ENCODE measurements around the gene PLCL1.

Gene PLCL1

DNA sequence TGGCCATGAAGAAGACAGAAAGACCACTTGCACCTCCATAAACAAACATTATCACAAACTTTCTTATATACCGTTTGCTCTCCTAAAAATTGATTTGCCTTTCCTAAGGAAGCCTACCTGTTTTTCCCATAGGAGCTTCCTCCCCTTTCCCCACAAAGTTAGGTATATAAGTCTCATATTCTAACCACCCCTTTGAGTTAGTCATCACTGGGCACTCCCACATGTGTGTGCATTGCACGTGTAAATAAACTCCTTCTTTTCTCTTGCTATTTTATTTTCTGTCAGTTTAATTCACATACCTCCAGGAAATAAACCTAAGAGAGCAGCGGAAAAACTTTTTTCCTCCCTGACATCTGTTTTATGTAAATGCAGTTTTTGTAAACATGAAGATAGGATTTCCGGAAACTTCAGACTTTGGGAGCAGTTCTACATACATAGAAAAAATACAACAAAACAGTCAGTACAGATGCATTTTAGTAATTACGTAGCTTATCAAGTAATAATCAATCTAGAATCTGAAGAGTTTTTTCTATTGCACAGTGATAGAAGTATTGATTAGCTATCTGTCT is 46.6 kb downstream of the PLCL1 start:
- TF ChIP-seq, protein P1, sequence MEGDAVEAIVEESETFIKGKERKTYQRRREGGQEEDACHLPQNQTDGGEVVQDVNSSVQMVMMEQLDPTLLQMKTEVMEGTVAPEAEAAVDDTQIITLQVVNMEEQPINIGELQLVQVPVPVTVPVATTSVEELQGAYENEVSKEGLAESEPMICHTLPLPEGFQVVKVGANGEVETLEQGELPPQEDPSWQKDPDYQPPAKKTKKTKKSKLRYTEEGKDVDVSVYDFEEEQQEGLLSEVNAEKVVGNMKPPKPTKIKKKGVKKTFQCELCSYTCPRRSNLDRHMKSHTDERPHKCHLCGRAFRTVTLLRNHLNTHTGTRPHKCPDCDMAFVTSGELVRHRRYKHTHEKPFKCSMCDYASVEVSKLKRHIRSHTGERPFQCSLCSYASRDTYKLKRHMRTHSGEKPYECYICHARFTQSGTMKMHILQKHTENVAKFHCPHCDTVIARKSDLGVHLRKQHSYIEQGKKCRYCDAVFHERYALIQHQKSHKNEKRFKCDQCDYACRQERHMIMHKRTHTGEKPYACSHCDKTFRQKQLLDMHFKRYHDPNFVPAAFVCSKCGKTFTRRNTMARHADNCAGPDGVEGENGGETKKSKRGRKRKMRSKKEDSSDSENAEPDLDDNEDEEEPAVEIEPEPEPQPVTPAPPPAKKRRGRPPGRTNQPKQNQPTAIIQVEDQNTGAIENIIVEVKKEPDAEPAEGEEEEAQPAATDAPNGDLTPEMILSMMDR (conservative IDR thresholded peaks at IDR 0.05; ENCODE audit: control insufficient read depth, insufficient read depth, low read depth, low read length), result no peak
- no peak overlapping the region for H3K4me3 ChIP-seq (ENCODE audit: control insufficient read depth, low read depth, low read length)
- no peak for DNase-seq (ENCODE audit: low read depth)

DNA sequence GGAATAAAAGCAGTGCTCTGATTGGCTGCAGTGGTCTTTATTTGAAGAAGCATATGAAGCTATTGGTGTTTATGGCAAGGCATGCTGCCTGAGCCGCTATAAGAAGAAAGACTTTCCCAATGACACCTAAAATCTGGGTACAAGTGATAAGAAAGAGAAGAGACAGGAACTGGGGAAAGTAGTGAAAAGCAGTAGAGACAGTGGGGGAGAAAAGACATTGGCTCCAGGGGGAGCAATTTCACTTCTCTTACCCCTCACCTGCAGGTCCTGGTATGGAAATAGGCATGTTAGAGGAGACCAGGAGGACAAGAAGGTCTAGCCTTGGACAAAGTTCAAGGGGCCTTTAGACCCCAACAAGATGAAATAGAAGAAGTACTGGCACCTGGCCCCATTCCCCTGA is 47.1 kb downstream of the PLCL1 start:
- H3K4me3 ChIP-seq (ENCODE audit: control insufficient read depth, low read depth, low read length), result no peak overlapping the region
- peak; percentile 25 for DNase-seq (ENCODE audit: low read depth)
- TF ChIP-seq, protein P1 (conservative IDR thresholded peaks at IDR 0.05; ENCODE audit: control insufficient read depth, insufficient read depth, low read depth, low read length), result peak; percentile 49

DNA sequence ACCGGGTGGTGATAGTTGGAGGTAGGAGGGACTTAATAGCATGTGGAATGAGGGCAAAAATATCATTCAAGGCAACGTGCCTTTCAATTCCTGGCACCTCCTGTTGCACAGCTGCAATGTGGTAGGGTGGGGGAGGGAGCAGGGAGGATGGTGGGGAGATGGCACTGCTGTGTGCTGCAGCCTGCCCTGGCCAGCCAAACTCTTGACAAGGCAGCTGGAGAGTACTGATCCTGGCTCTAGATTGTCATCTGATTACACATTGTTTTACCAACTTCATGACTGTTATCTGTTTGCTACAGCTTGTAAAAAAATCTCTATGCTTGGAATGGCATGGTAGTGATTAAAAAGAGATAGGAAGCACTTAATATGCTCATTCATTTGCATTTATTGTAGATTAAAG is 47.7 kb downstream of the PLCL1 start:
- TF ChIP-seq, protein P1 (conservative IDR thresholded peaks at IDR 0.05; ENCODE audit: control insufficient read depth, insufficient read depth, low read depth, low read length), result no peak
- no peak for DNase-seq (ENCODE audit: low read depth)
- H3K4me3 ChIP-seq (ENCODE audit: control insufficient read depth, low read depth, low read length), result no peak overlapping the region

DNA sequence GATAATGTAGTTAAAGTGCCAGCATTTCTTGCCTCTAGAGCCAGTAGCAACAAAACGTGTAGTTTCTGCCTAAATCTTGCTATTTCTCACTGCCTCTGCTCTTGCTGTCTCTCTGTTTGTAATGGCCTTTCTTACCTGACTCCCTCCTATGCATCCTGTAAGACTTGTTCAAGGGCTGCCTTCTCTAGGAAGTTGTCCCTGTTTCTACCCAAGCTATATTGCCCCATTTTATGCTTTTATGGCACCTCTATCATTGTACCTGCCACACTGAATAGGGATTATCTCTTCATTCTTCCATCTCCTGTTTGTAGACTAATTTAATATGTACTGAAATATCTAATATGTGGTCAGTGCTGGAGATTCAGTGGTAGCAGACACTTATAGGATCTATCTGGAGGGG is 49.2 kb downstream of the PLCL1 start:
- H3K4me3 ChIP-seq (ENCODE audit: control insufficient read depth, low read depth, low read length), result no peak overlapping the region
- no peak for DNase-seq (ENCODE audit: low read depth)
- TF ChIP-seq, protein P1 (conservative IDR thresholded peaks at IDR 0.05; ENCODE audit: control insufficient read depth, insufficient read depth, low read depth, low read length), result no peak

DNA sequence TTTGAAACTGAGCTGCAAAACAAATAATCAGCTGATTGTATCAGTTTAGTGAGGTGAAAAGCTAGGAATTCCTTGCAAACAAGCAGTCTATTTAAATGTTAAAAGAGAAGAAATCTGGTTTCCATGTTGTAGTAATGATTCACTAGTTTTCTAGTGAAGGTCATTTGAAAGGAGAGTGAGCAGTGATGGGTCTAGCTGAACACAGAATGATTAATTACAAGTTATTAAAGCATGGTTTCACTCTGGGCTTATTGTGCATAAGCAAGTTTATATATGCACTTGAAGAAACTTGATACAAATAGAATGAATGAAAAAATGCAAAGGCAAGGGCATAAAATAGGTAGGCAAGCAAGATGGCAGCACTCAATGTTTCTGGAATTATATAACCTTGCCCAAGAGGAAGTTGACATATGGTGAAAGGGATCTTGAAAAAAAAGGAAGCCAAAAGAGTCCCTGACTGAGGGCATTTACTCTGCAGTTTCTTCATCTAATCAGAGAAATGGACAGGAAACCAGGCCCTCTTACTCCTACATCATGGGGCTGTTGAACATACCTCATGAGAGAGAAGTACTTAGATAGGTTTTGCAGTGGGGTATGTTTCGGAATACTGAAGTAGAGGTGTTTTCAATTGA is 53.2 kb downstream of the PLCL1 start:
- TF ChIP-seq, protein P1 (conservative IDR thresholded peaks at IDR 0.05; ENCODE audit: control insufficient read depth, insufficient read depth, low read depth, low read length), result no peak
- no peak overlapping the region for H3K4me3 ChIP-seq (ENCODE audit: control insufficient read depth, low read depth, low read length)
- no peak for DNase-seq (ENCODE audit: low read depth)

DNA sequence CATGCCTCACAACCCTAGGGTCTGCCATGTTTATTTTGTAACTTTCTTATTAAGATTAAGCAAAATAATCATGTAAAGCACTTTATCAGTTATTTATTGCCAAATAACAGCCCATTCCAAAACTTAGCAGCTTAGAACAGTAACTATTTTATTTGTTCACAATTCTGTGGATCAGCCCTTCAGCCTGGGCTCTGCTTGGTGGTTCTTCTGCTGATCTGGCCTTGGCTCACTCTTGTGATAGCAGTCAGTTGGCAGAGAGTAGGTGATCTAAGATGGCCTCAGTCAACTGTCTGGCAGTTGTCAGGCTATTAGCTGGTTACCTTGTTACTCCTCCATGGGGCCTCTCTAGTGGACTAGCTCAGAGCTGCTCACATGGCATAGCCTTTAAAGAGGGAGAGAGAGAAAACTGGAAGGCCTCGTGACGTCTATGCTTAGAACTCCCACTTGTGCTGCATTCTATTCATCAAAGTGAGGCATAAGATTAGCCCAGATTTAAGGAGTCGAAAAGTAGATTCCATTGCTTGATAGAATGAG is 54.3 kb downstream of the PLCL1 start:
- TF ChIP-seq, protein P1 (conservative IDR thresholded peaks at IDR 0.05; ENCODE audit: control insufficient read depth, insufficient read depth, low read depth, low read length), result no peak
- DNase-seq (ENCODE audit: low read depth), result no peak
- no peak overlapping the region for H3K4me3 ChIP-seq (ENCODE audit: control insufficient read depth, low read depth, low read length)

All from fibroblast of mammary gland (primary cell).